ENCODE results near the gene SLC22A17. TPM values are rescaled to one million over a fixed set of nuclear protein-coding genes. Genes with fewer than 3 reads are reported as not detected.

The SLC22A17 gene
- total and polyA plus RNA-seq, 2 of the 8 experiments (the other 6 are each of a cell fraction or from before 2014, with no cell fraction given): 43.0 to 49.0 TPM

DNA sequence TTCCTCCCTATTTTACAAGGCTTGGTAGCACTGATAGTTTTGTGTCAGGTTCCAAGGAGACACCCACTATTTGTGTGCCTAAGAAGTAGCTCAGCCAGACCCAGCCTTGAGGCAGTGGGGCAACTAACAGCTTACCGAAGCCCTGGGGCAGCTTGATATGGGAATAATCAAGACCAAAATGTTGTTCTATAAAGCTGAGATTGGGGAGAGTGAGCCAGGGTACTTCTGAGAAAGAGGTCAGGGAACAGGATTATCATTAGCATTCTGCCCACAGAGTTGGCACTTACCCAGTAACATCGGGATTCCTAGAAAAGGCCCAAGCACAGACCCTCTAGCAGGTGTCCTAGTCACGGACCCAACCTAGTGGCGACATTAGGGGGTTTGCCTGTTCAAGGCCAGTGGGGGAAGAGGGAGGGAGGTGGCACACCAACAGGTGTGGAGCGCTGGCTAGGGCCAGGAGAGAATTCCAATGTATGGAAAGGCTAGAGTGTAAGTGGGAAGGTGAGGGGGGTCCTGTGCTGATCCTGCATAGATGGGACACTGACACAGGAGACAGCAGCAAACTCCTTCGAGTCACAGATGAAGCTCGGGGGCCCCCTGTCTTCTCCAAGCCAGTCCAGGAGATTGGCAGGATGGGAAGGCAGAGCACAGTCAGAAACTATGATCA, 54.9 kb downstream of the SLC22A17 start:
- FAIRE-seq (no peak), DNase-seq (ENCODE audit: low read depth in 1 of 2, low spot score in 2 of 2) (no peak)
- Histone ChIP-seq H3K4ac (replicated peaks; ENCODE audit: insufficient read length, low read depth, low read length) (no peak overlapping the region), H3K36me3 (ENCODE audit: control insufficient read depth in 2 of 4, insufficient read depth in 4 of 4, low read length in 3 of 4) (no peaks in the 10 kb centered on the region), H3K23me2 (ENCODE audit: low read depth, low read length) (peaks cover 13% of the 10 kb centered on the region), H2BK120ac (replicated peaks; ENCODE audit: low read depth, low read length) (no peak overlapping the region), H3K9me3 (ENCODE audit: insufficient read depth in 2 of 2, low read depth in 1 of 2, low read length in 1 of 2) (no peaks in the 10 kb centered on the region), H2AFZ (ENCODE audit: low read length) (no peak overlapping the region), H2BK12ac (ENCODE audit: low read depth, low read length) (no peak overlapping the region), H3K79me2 (ENCODE audit: control insufficient read depth in 1 of 2, insufficient read depth in 2 of 2, low read length in 2 of 2) (no peaks in the 10 kb centered on the region), H3K23ac (ENCODE audit: insufficient read length) (no peak overlapping the region), H3K9ac (replicated peaks in 1 of 4; ENCODE audit: extremely low read depth in 1 of 4, low read depth in 3 of 4, low read length in 3 of 4) (no peak overlapping the region), H2AK5ac (ENCODE audit: low read depth, low read length) (no peak overlapping the region), H4K91ac (replicated peaks; ENCODE audit: insufficient read length, low read length) (no peak overlapping the region), H3K27ac (ENCODE audit: low read depth, low read length) (no peak overlapping the region), H3K79me1 (ENCODE audit: low read depth, low read length) (no peaks in the 10 kb centered on the region), H3K4me1 (replicated peaks in 1 of 4; ENCODE audit: control insufficient read depth in 3 of 4, insufficient read depth in 4 of 4, low read length in 3 of 4) (peaks cover 0 to 7% (median 1%) of the 10 kb centered on the region in 4 experiments; a peak in 5 of 7 replicates), H2BK20ac (ENCODE audit: low read length) (no peak overlapping the region), H2BK5ac (ENCODE audit: low read depth, low read length) (no peak overlapping the region), H3K27me3 (replicated peaks in 1 of 4; ENCODE audit: control insufficient read depth in 3 of 4, extremely low read depth in 1 of 4, insufficient read depth in 3 of 4, low read length in 3 of 4) (peaks cover 27 to 62% (median 55%) of the 10 kb centered on the region in 4 experiments), H2BK15ac (ENCODE audit: low read length) (no peak overlapping the region), H3K56ac (replicated peaks; ENCODE audit: insufficient read length, low read depth, low read length) (no peak overlapping the region), H4K8ac (ENCODE audit: extremely low read depth, insufficient read depth, low read length) (peak overlapping the region; percentile 5; the same call in 1 of the 2 replicates), H3K4me2 (ENCODE audit: insufficient read depth in 1 of 2, low read depth in 2 of 2, low read length in 2 of 2) (no peak overlapping the region), H3K18ac (ENCODE audit: extremely low read depth, low read length) (no peak overlapping the region), H3K4me3 (ENCODE audit: extremely low read depth in 1 of 4, insufficient read depth in 2 of 4, low read depth in 3 of 4, low read length in 4 of 4) (no peak overlapping the region), H4K5ac (ENCODE audit: insufficient read length, low read depth, low read length) (no peak overlapping the region), H4K20me1 (replicated peaks in 1 of 2; ENCODE audit: control insufficient read depth in 1 of 2, insufficient read depth in 2 of 2, low read length in 2 of 2) (peaks cover 5 to 8% of the 10 kb centered on the region in 2 experiments), H3K14ac (ENCODE audit: insufficient read length) (no peak overlapping the region)
- whole genome bisulfite sequencing, 2 experiments (ENCODE audit: extremely low coverage in 1 of 2, insufficient coverage in 1 of 2, insufficient read length in 1 of 2, insufficient replicate concordance in 2 of 2, low coverage in 1 of 2, low lambda C conversion rate in 2 of 2, missing lambda C conversion rate in 1 of 2): 91% methylated on average over 7 of the region's 7 CpGs; no CpG with 5 or more reads in 1 of the 2 experiments
- no peak for TF ChIP-seq TAF1 (IDR thresholded peaks at IDR 0.05; ENCODE audit: low read depth, low read length)
- TF ChIP-seq, protein P1, sequence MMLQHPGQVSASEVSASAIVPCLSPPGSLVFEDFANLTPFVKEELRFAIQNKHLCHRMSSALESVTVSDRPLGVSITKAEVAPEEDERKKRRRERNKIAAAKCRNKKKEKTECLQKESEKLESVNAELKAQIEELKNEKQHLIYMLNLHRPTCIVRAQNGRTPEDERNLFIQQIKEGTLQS (IDR thresholded peaks at IDR 0.05; ENCODE audit: insufficient read depth, low read depth, low read length): no peak
- no peak for TF ChIP-seq JUND (IDR thresholded peaks at IDR 0.05; ENCODE audit: low read length)
- no peak for TF ChIP-seq KDM1A (IDR thresholded peaks at IDR 0.05; ENCODE audit: borderline replicate concordance, low read length)
- ChIA-PET CTCF (ENCODE audit: partially characterized antibody) (interaction anchor here (0.6 to 7.2 kb wide), 20 partner anchors 8 to 261 kb away, joined by 3 to 42 read pairs (median 6); partner anchors contain the start of genes BCL2L2, HOMEZ and PABPN1), POLR2A (ENCODE audit: partially characterized antibody) (interaction anchor here (1.3 kb wide), 1 partner anchor 15 kb away, joined by 4 read pairs; no protein-coding TSS in a partner anchor)

Measured in H1 (cell line).